ENCODE measurements around the gene ST3GAL6.

- no peak for TF ChIP-seq CTCF (IDR thresholded peaks at IDR 0.05)
- no peak for TF ChIP-seq POLR2A (IDR thresholded peaks at IDR 0.05)
- TF ChIP-seq POLR2AphosphoS5 (IDR thresholded peaks at IDR 0.05) = no peak
Measured at GRCh38 chr3:98766924-98767323, 3.8 kb downstream of the ST3GAL6 start.

Measured in sigmoid colon (tissue), 4 donors.